Activated gamma-delta T cell treated with Interleukin-2 at 50 U/mL for 16 hours (primary cell): ENCODE measurements around the gene IER5L.
A peak's percentile ranks its signal among the peaks of the same experiment; 100 is the strongest.

Experiments
- DNase-seq: peaks from one replicate; pipeline ENCODE4 v3.0.0-alpha.2; 2020

Gene IER5L

DNA sequence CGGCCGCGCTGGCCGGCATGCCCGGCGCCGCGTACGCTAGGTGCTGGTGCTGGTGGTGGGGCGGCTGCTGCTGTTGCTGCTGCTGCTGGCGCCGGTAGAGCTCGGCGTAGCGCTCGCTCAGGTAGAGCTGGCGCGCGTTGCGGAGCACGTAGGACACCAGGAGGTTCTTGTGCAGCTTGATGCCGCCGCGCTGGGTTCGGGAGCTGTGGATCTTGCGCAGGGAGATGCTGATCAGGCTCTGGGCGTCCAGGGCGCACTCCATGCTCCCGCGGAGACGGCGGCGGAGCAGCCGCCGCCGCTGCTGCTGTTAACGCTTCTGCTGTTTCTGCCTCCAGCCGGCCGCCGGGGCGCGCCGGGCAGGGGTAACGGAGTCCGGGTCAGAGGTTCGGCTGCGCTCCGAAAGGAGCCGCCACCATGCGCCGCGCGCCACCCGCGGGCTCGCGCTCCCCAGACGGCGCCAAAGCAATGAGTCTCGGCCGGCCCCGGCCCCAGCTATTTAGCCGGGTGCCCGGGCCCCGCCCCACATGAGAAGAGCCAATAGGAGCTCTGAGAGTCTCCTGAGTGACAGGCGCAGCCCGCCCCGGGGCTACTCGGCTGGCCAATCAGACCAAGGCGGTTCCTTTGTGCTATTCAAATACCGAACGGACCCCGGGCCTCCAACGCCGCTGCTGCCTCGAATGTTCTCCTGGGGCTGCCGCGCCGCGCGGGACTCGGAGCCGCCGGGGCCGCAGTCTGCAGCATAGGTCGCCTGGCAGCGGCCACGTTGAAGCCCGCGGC lies at the start of gene IER5L:
IER5L (minus strand) TSS at position 471 of the 777 bp plus-strand sequence; CDS start at position 262, 209 bp downstream.
- peak; percentile 93 for DNase-seq

DNA sequence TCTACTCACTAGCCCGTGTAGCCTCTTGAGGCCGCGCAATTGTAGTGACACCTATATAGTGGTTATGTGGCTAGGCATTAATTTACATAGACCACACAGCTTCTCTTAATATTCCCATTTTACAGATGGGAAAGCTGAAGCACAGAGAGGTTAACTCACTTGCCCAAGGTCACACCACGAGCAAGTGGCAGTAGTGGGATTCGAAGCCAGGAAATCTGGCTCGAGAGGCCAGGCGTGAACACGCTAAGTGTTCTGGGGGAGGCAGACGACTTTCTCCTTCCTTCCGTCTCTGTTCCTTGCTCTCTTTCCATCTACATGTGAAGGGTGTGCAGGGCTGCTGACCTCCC lies 49.8 kb upstream of the IER5L start:
- no peak for DNase-seq

DNA sequence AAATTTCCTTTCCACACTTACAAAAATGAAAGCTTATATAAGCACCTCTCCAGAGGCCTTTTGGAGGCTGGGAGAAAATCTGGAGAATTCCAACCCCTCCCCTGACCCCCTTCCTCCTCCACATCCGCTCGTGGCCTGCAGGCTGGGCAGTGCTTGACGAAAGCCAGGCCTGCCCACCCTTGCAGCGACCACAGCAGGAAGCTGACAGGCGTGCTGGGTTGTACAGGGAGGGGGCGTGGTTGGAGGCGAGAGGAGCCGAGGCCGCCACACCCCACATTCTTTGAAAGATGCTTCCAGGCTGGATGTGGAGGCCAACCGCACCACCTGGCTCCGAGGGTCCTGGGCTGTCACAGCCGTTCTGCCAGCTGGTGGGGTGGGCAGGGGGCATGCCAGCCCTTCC lies 47.8 kb upstream of the IER5L start:
- DNase-seq: peak; percentile 60

GRCh38 chr9:129225490-129225778 lies 47.4 kb upstream of the IER5L start:
- DNase-seq: no peak

GRCh38 chr9:129224618-129225489 lies 46.8 kb upstream of the IER5L start:
- DNase-seq: no peak

DNA sequence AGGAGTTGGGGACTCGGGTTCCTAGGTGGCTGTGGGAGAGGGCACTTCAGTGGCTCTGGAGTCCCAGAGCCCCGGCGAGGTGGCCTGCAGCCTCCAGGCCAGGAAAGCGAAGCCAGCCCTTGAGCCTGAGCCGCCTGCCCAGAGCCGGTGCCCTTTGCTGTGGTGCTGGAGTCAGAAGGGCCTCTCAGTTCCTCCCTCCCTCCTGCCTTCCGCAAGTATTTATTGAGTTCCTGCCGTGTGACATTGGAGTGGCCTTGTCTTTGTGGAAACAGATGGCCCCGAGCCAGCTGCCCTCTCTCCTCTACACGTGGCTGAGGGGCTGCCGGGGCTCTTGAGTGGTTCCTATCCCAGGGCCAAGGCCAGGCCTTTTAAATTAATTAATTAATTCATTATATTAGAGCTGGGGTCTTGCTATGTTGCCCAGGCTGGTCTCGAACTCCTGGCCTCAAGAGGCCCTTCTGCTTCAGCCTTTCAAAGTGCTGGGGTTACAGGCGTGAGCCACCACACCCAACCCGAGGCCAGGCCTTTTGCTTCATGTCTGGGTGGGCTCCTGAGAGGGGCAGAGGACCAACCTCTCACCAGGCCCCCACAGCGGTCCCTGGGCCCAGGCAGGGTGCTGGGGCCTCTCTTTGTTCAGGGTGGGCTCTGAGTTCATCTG lies 45.6 kb upstream of the IER5L start:
- DNase-seq: no peak

- no peak for DNase-seq
Observed at GRCh38 chr9:129222819-129223218, 44.8 kb upstream of the IER5L start.

DNA sequence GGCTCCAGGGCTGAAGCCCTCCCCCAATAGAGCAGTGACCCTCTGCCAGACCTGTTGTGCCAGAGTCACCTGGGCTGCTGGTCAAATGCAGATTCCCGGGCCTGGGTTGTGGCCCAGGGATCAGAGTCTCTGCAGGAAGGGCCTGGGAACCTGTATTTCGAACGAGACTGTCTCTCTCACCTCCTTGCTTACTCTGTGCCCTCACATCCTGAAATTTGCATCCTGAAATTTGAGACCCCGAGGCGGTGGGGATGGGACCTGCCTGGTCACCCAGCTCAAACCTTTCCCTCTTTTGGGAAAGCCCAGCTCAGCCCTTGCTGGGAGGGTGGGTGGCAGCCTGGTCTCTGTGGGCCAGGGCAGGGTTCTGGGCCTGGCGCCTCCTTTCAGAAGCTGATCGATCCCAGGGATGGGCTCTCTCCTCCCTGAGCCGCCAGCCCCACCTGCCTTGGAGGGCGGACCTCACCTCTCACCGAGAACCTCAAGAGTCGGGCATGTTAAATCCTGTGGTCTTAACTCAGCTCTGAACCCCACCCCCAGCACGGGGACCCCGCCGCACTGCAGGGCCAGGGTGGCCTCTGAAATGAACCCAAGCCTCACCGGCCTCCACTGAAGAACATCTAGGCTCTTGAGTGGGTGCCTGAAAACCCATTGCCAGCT lies 44.0 kb upstream of the IER5L start:
- DNase-seq: no peak

DNA sequence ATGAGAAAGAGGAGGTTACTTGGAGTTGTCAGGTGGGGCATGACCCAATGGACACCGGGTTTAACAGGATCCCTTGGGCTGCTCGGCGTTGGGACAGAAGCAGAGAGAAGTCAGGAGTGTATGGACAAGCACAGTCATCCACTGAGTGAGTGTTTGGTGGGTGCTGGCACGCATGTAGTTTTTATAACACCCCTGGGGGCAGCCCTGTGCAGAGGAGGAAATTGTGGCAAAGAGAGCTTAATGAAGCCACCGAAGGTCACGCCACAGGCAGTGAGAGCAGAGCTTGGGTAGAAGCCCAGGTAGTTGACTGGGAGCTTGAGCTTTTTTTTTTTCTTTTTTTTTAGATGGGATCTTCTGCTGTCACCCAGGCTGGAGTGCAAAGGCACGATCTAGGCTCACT lies 43.2 kb upstream of the IER5L start:
- DNase-seq: peak; percentile 67

DNA sequence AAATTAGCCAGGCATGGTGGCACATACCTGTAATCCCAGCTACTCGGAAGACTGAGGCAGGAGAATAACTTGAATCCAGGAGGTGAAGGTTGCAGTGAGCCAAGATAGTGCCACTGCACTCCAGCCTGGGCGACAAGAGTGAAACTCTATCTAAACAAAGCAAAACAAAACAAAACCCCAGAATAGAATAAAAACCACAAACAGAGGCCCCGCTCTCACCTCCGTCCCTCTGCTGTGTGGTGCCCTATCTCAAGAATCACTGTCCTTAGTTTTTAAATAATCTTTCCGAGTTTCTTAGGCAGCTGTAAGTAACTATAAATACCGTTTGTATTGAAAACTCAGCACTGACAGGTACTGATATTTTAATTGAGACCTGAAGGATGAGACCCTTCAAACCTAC lies 42.7 kb upstream of the IER5L start:
- no peak for DNase-seq

GRCh38 chr9:129218918-129219317 lies 40.9 kb upstream of the IER5L start:
- DNase-seq: no peak

DNA sequence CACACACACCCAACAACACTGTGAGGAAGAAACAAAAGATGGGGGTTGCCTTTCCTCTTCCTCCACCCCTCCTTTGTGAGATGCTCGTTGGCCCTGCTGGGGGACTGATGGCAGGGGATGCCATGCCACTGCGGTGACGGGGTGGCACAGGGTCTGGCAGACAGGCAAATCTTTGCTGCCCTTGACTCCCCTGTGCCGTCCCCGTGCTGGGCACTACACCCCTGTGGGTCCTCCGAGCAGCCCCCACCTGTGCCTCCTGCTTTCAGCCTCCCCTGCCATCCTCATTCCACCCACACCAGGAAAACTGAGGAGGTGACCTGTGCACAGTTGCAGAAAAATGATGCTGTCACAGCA lies 40.2 kb upstream of the IER5L start:
- DNase-seq: no peak

DNA sequence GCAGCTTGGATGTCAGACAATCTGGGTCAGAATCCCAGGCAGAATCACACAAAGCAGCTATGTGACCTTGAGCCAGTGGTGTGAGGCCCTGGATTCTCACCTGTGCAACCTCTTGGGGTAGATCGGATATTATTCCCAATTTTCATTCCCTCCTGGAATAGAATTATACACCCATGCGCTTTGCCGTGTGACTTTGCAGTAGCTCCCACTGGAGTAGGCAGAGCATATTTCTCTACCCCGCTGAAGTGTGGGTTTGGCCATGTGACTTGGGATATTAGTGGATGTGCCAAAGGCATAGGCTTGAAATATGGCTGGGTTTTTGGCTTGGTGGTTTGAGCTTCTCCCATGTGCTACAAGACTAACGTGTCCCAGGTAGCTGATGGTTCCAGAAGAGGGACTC lies 35.5 kb upstream of the IER5L start:
- no peak for DNase-seq

- no peak for DNase-seq
Observed at GRCh38 chr9:129211686-129212085, 33.6 kb upstream of the IER5L start.

GRCh38 chr9:129210125-129210524 lies 32.1 kb upstream of the IER5L start:
- no peak for DNase-seq

- no peak for DNase-seq
Observed at GRCh38 chr9:129209580-129209979, 31.5 kb upstream of the IER5L start.

- DNase-seq: no peak
Observed at GRCh38 chr9:129209109-129209508, 31.0 kb upstream of the IER5L start.

- DNase-seq: peak; percentile 48
Observed at GRCh38 chr9:129208207-129209032, 30.4 kb upstream of the IER5L start.

DNA sequence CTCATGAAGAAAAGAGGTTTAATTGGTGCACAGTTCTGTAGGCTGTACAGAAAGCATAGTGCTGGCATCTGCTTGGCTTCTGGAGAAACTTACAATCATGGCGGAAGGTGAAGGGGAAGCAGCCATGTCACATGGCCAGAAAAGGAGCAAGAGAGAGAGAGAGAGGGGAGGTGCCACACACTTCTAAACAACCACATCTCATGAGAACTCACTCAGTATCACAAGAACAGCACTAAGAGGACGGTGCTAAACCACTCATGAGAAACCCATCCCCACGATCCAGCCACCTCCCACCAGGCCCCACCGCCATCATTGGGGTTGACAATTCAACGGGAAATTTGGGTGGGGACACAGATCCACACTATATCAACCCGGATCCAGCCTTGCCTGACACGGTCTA lies 28.8 kb upstream of the IER5L start:
- DNase-seq: no peak

- DNase-seq: no peak
Observed at GRCh38 chr9:129206401-129206800, 28.3 kb upstream of the IER5L start.

DNA sequence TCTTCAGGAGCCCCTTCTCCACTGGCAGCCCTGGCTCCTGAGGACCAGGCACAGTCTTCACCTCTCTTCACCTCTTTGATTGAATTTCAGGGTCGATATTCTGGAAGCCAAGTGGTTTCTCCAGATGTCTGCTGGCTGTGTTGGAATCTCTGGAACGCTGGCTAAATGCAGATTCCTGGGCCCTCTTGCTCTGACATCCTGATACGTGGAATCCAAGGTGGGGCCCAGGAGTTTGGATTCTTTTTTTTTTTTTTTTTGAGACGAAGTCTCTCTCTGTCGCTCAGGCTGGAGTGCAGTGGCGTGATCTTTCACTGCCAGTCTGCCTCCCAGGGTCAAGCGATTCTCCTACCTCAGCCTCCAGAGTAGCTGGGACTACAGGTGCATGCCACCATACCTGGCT lies 26.8 kb upstream of the IER5L start:
- no peak for DNase-seq

GRCh38 chr9:129203556-129203909 lies 25.5 kb upstream of the IER5L start:
- DNase-seq: no peak
